ENCODE measurements around the gene AIPL1.
A peak's percentile ranks its signal among the peaks of the same experiment; 100 is the strongest.

Gene AIPL1

GRCh38 chr17:6435968-6436367 is 1.0 kb upstream of the AIPL1 start:
- peak; percentile 56 to 74 for DNase-seq (ENCODE audit: low read depth in 1 of 2, low spot score in 1 of 2)
- in situ Hi-C loops (cut with HindIII; ENCODE audit: low pct_unique_long_range_greater_than_20kb, low sequenced_read_pairs): no loop called here
- TF ChIP-seq JUND (IDR thresholded peaks at IDR 0.05; ENCODE audit: low read depth): no peak

- DNase-seq (ENCODE audit: low read depth in 1 of 2, low spot score in 1 of 2): no peak
- in situ Hi-C loops (cut with HindIII; ENCODE audit: low pct_unique_long_range_greater_than_20kb, low sequenced_read_pairs): no loop called here
- no peak for TF ChIP-seq JUND (IDR thresholded peaks at IDR 0.05; ENCODE audit: low read depth)
Observed at GRCh38 chr17:6430769-6431168, 4.2 kb downstream of the AIPL1 start.

- DNase-seq (ENCODE audit: low read depth in 1 of 2, low spot score in 1 of 2): no peak
- in situ Hi-C loops (cut with HindIII; ENCODE audit: low pct_unique_long_range_greater_than_20kb, low sequenced_read_pairs): no loop called here
- no peak for TF ChIP-seq JUND (IDR thresholded peaks at IDR 0.05; ENCODE audit: low read depth)
Observed at GRCh38 chr17:6429266-6429665, 5.7 kb downstream of the AIPL1 start.

- in situ Hi-C loops (cut with HindIII; ENCODE audit: low pct_unique_long_range_greater_than_20kb, low sequenced_read_pairs): no loop called here
- no peak for TF ChIP-seq JUND (IDR thresholded peaks at IDR 0.05; ENCODE audit: low read depth)
- no peak for DNase-seq (ENCODE audit: low read depth in 1 of 2, low spot score in 1 of 2)
Observed at GRCh38 chr17:6428207-6428965, 6.5 kb downstream of the AIPL1 start.

- no peak for TF ChIP-seq JUND (IDR thresholded peaks at IDR 0.05; ENCODE audit: low read depth)
- in situ Hi-C loops (cut with HindIII; ENCODE audit: low pct_unique_long_range_greater_than_20kb, low sequenced_read_pairs): no loop called here
- peak in 1 of 2 experiments; percentile 20 for DNase-seq (ENCODE audit: low read depth in 1 of 2, low spot score in 1 of 2)
Observed at GRCh38 chr17:6427279-6427781, 7.6 kb downstream of the AIPL1 start.

- in situ Hi-C loops (cut with HindIII; ENCODE audit: low pct_unique_long_range_greater_than_20kb, low sequenced_read_pairs): no loop called here
Observed at GRCh38 chr17:6426356-6427101, 8.4 kb downstream of the AIPL1 start.

GRCh38 chr17:6425407-6425806 is 9.5 kb downstream of the AIPL1 start:
- in situ Hi-C loops (cut with HindIII; ENCODE audit: low pct_unique_long_range_greater_than_20kb, low sequenced_read_pairs): no loop called here

More at GRCh38 chr17:6426356-6427101, 8.4 kb downstream of the AIPL1 start:
- no peak for DNase-seq (ENCODE audit: low read depth in 1 of 2, low spot score in 1 of 2)
- TF ChIP-seq JUND (IDR thresholded peaks at IDR 0.05; ENCODE audit: low read depth): no peak

GRCh38 chr17:6423931-6424330 is 11.0 kb downstream of the AIPL1 start:
- no peak for TF ChIP-seq JUND (IDR thresholded peaks at IDR 0.05; ENCODE audit: low read depth)
- DNase-seq (ENCODE audit: low read depth in 1 of 2, low spot score in 1 of 2): no peak
- in situ Hi-C loops (cut with HindIII; ENCODE audit: low pct_unique_long_range_greater_than_20kb, low sequenced_read_pairs): no loop called here

More at GRCh38 chr17:6425407-6425806, 9.5 kb downstream of the AIPL1 start:
- TF ChIP-seq JUND (IDR thresholded peaks at IDR 0.05; ENCODE audit: low read depth): no peak
- DNase-seq (ENCODE audit: low read depth in 1 of 2, low spot score in 1 of 2): no peak

- in situ Hi-C loops (cut with HindIII; ENCODE audit: low pct_unique_long_range_greater_than_20kb, low sequenced_read_pairs): no loop called here
- DNase-seq (ENCODE audit: low read depth in 1 of 2, low spot score in 1 of 2): no peak
Observed at GRCh38 chr17:6422654-6423241, 12.2 kb downstream of the AIPL1 start.

GRCh38 chr17:6421700-6422604 is 13.0 kb downstream of the AIPL1 start:
- TF ChIP-seq JUND (IDR thresholded peaks at IDR 0.05; ENCODE audit: low read depth): no peak
- peak; percentile 60 to 74 for DNase-seq (ENCODE audit: low read depth in 1 of 2, low spot score in 1 of 2)
- in situ Hi-C loops (cut with HindIII; ENCODE audit: low pct_unique_long_range_greater_than_20kb, low sequenced_read_pairs): no loop called here

More at GRCh38 chr17:6422654-6423241, 12.2 kb downstream of the AIPL1 start:
- no peak for TF ChIP-seq JUND (IDR thresholded peaks at IDR 0.05; ENCODE audit: low read depth)

GRCh38 chr17:6420173-6420641 is 14.7 kb downstream of the AIPL1 start:
- DNase-seq (ENCODE audit: low read depth in 1 of 2, low spot score in 1 of 2): peak in 1 of 2 experiments; percentile 15

GRCh38 chr17:6415616-6416015 is 19.3 kb downstream of the AIPL1 start:
- in situ Hi-C loops (cut with HindIII; ENCODE audit: low pct_unique_long_range_greater_than_20kb, low sequenced_read_pairs): no loop called here
- DNase-seq (ENCODE audit: low read depth in 1 of 2, low spot score in 1 of 2): no peak
- TF ChIP-seq JUND (IDR thresholded peaks at IDR 0.05; ENCODE audit: low read depth): no peak

More at GRCh38 chr17:6420173-6420641, 14.7 kb downstream of the AIPL1 start:
- in situ Hi-C loops (cut with HindIII; ENCODE audit: low pct_unique_long_range_greater_than_20kb, low sequenced_read_pairs): no loop called here
- TF ChIP-seq JUND (IDR thresholded peaks at IDR 0.05; ENCODE audit: low read depth): no peak
